ENCODE results near the gene EXOC6B. TPM values are rescaled to one million over a fixed set of nuclear protein-coding genes. Genes with fewer than 3 reads are reported as not detected.

The EXOC6B gene
- total and polyA plus RNA-seq, 8 donors: 3.4 to 57.2 (median 27.1) TPM

- whole genome bisulfite sequencing, 5 donors: 53 to 75% (median 71%) methylated on average over 2 of the region's 2 CpGs
Measured at GRCh38 chr2:72261076-72261475, 564.8 kb downstream of the EXOC6B start.

GRCh38 chr2:72255540-72255939, 570.3 kb downstream of the EXOC6B start:
- Histone ChIP-seq H3K4me1 (no peaks in the 10 kb centered on the region), H3K36me3 (no peaks in the 10 kb centered on the region), H3K9me3 (no peaks in the 10 kb centered on the region), H3K27me3 (no peaks in the 10 kb centered on the region), H3K4me3 (no peak overlapping the region), H3K27ac (no peak overlapping the region)
- DNase-seq: no peak
- TF ChIP-seq POLR2A (IDR thresholded peaks at IDR 0.05) (no peak), CTCF (IDR thresholded peaks at IDR 0.05) (no peak), EP300 (IDR thresholded peaks at IDR 0.05) (no peak), POLR2AphosphoS5 (IDR thresholded peaks at IDR 0.05) (no peak)
- intact Hi-C loops (cut with DNase I; ENCODE audit: low total_unique reads): no loop called here
- 91 to 100% (median 94%) methylated on average over 1 of the region's 1 CpG for WGBS, 5 donors

More at GRCh38 chr2:72261076-72261475, 564.8 kb downstream of the EXOC6B start:
- no peak overlapping the region for H3K27ac ChIP-seq
- H3K4me1 ChIP-seq: peaks cover 0 to 4% (median 0%) of the 10 kb centered on the region in 4 donors
- intact Hi-C loops (cut with DNase I; ENCODE audit: low total_unique reads): no loop called here
- no peaks in the 10 kb centered on the region for H3K9me3 ChIP-seq
- peak in 1 of 2 donors; percentile 21 for DNase-seq
- H3K27me3 ChIP-seq: no peaks in the 10 kb centered on the region
- no peak overlapping the region for H3K4me3 ChIP-seq
- H3K36me3 ChIP-seq: no peaks in the 10 kb centered on the region
- TF ChIP-seq POLR2A (IDR thresholded peaks at IDR 0.05): no peak

- Histone ChIP-seq H3K27ac (no peak overlapping the region), H3K4me1 (no peaks in the 10 kb centered on the region), H3K36me3 (no peaks in the 10 kb centered on the region), H3K9me3 (no peaks in the 10 kb centered on the region), H3K27me3 (no peaks in the 10 kb centered on the region), H3K4me3 (no peak overlapping the region)
- intact Hi-C loops (cut with DNase I; ENCODE audit: low total_unique reads): no loop called here
- 69 to 91% (median 86%) methylated on average over 1 of the region's 1 CpG for WGBS, 5 donors
- TF ChIP-seq POLR2A (IDR thresholded peaks at IDR 0.05): no peak
- no peak for TF ChIP-seq EP300 (IDR thresholded peaks at IDR 0.05)
- no peak for TF ChIP-seq CTCF (IDR thresholded peaks at IDR 0.05)
- TF ChIP-seq POLR2AphosphoS5 (IDR thresholded peaks at IDR 0.05): no peak
- DNase-seq: no peak
Measured at GRCh38 chr2:72254831-72255451, 570.9 kb downstream of the EXOC6B start.

- TF ChIP-seq POLR2A (IDR thresholded peaks at IDR 0.05): no peak
- no peak for TF ChIP-seq CTCF (IDR thresholded peaks at IDR 0.05)
- TF ChIP-seq EP300 (IDR thresholded peaks at IDR 0.05): no peak
- no peak for TF ChIP-seq POLR2AphosphoS5 (IDR thresholded peaks at IDR 0.05)
- Histone ChIP-seq H3K9me3 (no peaks in the 10 kb centered on the region), H3K4me3 (no peak overlapping the region), H3K36me3 (no peaks in the 10 kb centered on the region), H3K27me3 (no peaks in the 10 kb centered on the region), H3K4me1 (peaks cover 0 to 29% (median 8%) of the 10 kb centered on the region in 4 donors), H3K27ac (no peak overlapping the region)
- no peak for DNase-seq
- intact Hi-C loops (cut with DNase I; ENCODE audit: low total_unique reads): no loop called here
Measured at GRCh38 chr2:72238311-72238710, 587.5 kb downstream of the EXOC6B start.

- H3K27ac ChIP-seq: no peak overlapping the region
- no peak for DNase-seq
- H3K36me3 ChIP-seq: no peaks in the 10 kb centered on the region
- intact Hi-C loops (cut with DNase I; ENCODE audit: low total_unique reads): no loop called here
- peaks cover 0 to 29% (median 8%) of the 10 kb centered on the region in 4 donors for H3K4me1 ChIP-seq
- no peak overlapping the region for H3K4me3 ChIP-seq
- no peak for TF ChIP-seq EP300 (IDR thresholded peaks at IDR 0.05)
- no peak for TF ChIP-seq POLR2AphosphoS5 (IDR thresholded peaks at IDR 0.05)
- TF ChIP-seq CTCF (IDR thresholded peaks at IDR 0.05): no peak
- no peak for TF ChIP-seq POLR2A (IDR thresholded peaks at IDR 0.05)
- whole genome bisulfite sequencing, 5 donors: 62 to 75% (median 70%) methylated on average over 2 of the region's 2 CpGs
- H3K9me3 ChIP-seq: no peaks in the 10 kb centered on the region
- no peaks in the 10 kb centered on the region for H3K27me3 ChIP-seq
Measured at GRCh38 chr2:72237549-72237948, 588.3 kb downstream of the EXOC6B start.

Measured in stomach (tissue), 9 donors.